Measurements from ENCODE around the gene GJB2.

DNA sequence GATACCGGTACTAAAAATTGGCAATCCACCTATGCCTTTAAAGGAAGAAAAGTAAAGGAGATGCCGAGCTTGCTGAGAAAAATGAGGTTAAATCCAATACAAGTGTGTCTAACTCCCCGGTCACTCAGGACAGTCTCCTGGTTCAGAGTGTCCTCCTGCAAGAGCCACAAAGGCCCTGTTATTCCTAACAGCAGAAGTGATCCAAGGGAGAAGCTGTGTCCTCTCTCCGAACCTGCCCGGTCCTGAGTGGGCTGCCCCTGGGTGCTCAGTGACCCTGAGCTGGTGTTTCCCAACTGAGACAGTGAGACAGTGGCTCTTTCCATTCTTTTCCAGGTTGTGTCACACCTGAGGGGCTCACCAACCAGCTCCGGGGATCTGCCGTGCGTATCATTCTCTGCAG, 34.5 kb upstream of the GJB2 start:
- no peak for TF ChIP-seq ZFP30 (CRISPR knock-in tag; IDR thresholded peaks at IDR 0.05)
- TF ChIP-seq ZC3H10 (CRISPR knock-in tag; IDR thresholded peaks at IDR 0.05) = no peak
- TF ChIP-seq ISL1 (CRISPR knock-in tag; IDR thresholded peaks at IDR 0.05) = no peak
- TF ChIP-seq ESRRG (CRISPR knock-in tag; IDR thresholded peaks at IDR 0.05) = no peak
- no peak for TF ChIP-seq ZFP3 (CRISPR knock-in tag; IDR thresholded peaks at IDR 0.05)
- no peak for TF ChIP-seq RARB (CRISPR knock-in tag; IDR thresholded peaks at IDR 0.05)
- TF ChIP-seq SNAI2 (CRISPR knock-in tag; IDR thresholded peaks at IDR 0.05) = no peak
- no peak for TF ChIP-seq ARNTL (CRISPR knock-in tag; IDR thresholded peaks at IDR 0.05; ENCODE audit: borderline replicate concordance, low read depth)
- TF ChIP-seq CSDC2 (CRISPR knock-in tag; IDR thresholded peaks at IDR 0.05) = no peak
- TF ChIP-seq ZNF8 (CRISPR knock-in tag; IDR thresholded peaks at IDR 0.05) = no peak
- TF ChIP-seq PATZ1 (CRISPR knock-in tag; IDR thresholded peaks at IDR 0.05; ENCODE audit: borderline replicate concordance) = no peak
